Sigmoid colon (tissue), 7 donors: Measurements from ENCODE around the gene PRKCQ. TPM values are rescaled to one million over a fixed set of nuclear protein-coding genes. Genes with fewer than 3 reads are reported as not detected.
"Not testable (repeated sequence)": the region's sequence is repeated elsewhere in the genome, so short reads cannot be mapped to it uniquely, and the experiment has no call there.

Experiments used
- DNase-seq: peaks from one replicate; pipeline ENCODE4 v3.0.0-alpha.2; 2019
- H3K27ac ChIP-seq, 4 donors: fragments of 200-600 bp; sonication (generic); one replicate each; pipeline ENCODE4 v1.5.1; 2016 to 2019; ENCODE audit warnings: mild to moderate bottlenecking in 1 of 4
- H3K27me3 ChIP-seq, 3 donors: fragments of 200-600 bp; sonication (generic); one replicate each; pipeline ENCODE4 v1.5.1; 2019; ENCODE audit warnings: mild to moderate bottlenecking in 1 of 3
- H3K36me3 ChIP-seq, 4 donors: fragments of 200-600 bp; sonication (generic); one replicate each; pipeline ENCODE4 v1.5.1; 2016 to 2019
- H3K4me1 ChIP-seq, 4 donors: fragments of 200-600 bp; sonication (generic); one replicate each; pipeline ENCODE4 v1.5.1; 2017 to 2019
- H3K4me3 ChIP-seq, 4 donors: fragments of 200-600 bp; sonication (generic); one replicate each; pipeline ENCODE4 v1.5.1; 2017 to 2019; ENCODE audit warnings: mild to moderate bottlenecking in 2 of 4, moderate library complexity in 1 of 4
- H3K9me3 ChIP-seq, 4 donors: fragments of 200-600 bp in 3 of 4; sonication (generic) in 3 of 4; one replicate each; pipeline versions ENCODE4 v1.5.1 to v1.6.1; 2013 to 2019
- EP300 ChIP-seq, 4 donors: sonication (generic); formaldehyde crosslinking; IDR thresholded peaks; one replicate each; pipeline ENCODE4 v1.6.1; 2017; ENCODE audit warnings: antibody characterized with exemption in 4 of 4
- POLR2A ChIP-seq, 2 donors: fragments of 450-650 bp; IDR thresholded peaks; one replicate each; pipeline ENCODE4 v1.6.1; 2016; ENCODE audit warnings: antibody characterized with exemption in 2 of 2, mild to moderate bottlenecking in 2 of 2, moderate library complexity in 2 of 2
- POLR2AphosphoS5 ChIP-seq, 4 donors: sonication (generic); formaldehyde crosslinking; IDR thresholded peaks; one replicate each; pipeline ENCODE4 v1.6.1; 2017; ENCODE audit warnings: antibody characterized with exemption in 4 of 4
- WGBS, 2 donors: extraction: QIAGEN DNeasy Blood & Tissue Kit; methylation state at CpG; one replicate each; pipeline ENCODE4 v1.1.7; 2013; 5-methylcytosine and 5-hydroxymethylcytosine counted together
- intact Hi-C: fragments of 100-400 bp; cut with DNase I; formaldehyde crosslinking; loops from one replicate; pipeline ENCODE4 v1.15.1; 2023
- polyA plus RNA-seq, 3 donors: library from polyadenylated mRNA; stranded (reverse); fragments of 200-250 nt; gene quantifications; one replicate each; pipeline ENCODE4 v1.2.3, GENCODE V29; 2013
- total RNA-seq, 4 donors: library from RNA; depleted of rRNA; stranded (reverse); fragments of >200 nt; gene quantifications; one replicate each; pipeline ENCODE4 v1.1.0, GENCODE V29; 2016
- TF ChIP-seq, protein P1 (sequence below), 4 experiments: fragments of 450-650 bp in 3 of 4; fragments of 200-600 bp in 1 of 4; IDR thresholded peaks; one replicate each; pipeline ENCODE4 v1.5.1; 2016 to 2019; ENCODE audit warnings: antibody characterized with exemption in 4 of 4, mild to moderate bottlenecking in 3 of 4, moderate library complexity in 2 of 4
- donor health status: healthy with polysubstance abuse.
- donor health status: Bipolar disorder and iron deficiency.
- donor health status: healthy.

PRKCQ gene
- total and polyA plus RNA-seq, 7 donors: 0.23 to 3.0 (median 0.81) TPM

DNA sequence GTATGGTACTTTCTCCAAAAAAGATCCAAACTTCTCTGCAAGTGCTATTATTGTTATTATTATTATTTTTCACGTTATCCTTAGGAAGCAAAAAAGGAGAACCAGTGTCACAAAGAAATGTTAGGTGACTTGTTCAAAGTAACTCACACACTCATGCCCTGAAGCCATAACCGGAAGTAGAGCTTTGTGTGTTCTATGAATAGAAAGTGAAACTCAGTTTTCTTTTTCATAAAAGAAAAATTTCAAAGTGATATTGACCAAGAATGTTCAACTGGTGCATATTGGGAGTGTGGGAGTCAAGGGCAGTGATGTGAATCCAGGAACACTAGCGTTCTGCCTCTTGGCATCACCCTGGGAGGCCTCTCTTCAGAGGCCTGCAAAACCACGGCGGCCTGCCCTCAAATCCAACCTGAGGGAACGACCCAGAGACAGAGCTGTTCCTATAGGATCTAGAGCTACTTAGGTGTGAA, 106.1 kb downstream of the PRKCQ start:
- H3K4me1 ChIP-seq: no peaks in the 10 kb centered on the region
- no peaks in the 10 kb centered on the region for H3K36me3 ChIP-seq
- no peak overlapping the region for H3K27ac ChIP-seq
- DNase-seq: no peak
- no peaks in the 10 kb centered on the region for H3K27me3 ChIP-seq
- H3K4me3 ChIP-seq: no peak overlapping the region
- WGBS, 2 donors: 41 to 77% methylated on average over 6 of the region's 6 CpGs
- TF ChIP-seq, protein P1, sequence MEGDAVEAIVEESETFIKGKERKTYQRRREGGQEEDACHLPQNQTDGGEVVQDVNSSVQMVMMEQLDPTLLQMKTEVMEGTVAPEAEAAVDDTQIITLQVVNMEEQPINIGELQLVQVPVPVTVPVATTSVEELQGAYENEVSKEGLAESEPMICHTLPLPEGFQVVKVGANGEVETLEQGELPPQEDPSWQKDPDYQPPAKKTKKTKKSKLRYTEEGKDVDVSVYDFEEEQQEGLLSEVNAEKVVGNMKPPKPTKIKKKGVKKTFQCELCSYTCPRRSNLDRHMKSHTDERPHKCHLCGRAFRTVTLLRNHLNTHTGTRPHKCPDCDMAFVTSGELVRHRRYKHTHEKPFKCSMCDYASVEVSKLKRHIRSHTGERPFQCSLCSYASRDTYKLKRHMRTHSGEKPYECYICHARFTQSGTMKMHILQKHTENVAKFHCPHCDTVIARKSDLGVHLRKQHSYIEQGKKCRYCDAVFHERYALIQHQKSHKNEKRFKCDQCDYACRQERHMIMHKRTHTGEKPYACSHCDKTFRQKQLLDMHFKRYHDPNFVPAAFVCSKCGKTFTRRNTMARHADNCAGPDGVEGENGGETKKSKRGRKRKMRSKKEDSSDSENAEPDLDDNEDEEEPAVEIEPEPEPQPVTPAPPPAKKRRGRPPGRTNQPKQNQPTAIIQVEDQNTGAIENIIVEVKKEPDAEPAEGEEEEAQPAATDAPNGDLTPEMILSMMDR (IDR thresholded peaks at IDR 0.05): no peak
- TF ChIP-seq EP300 (IDR thresholded peaks at IDR 0.05) (no peak), POLR2A (IDR thresholded peaks at IDR 0.05) (no peak), POLR2AphosphoS5 (IDR thresholded peaks at IDR 0.05) (no peak)
- H3K9me3 ChIP-seq: no peaks in the 10 kb centered on the region
- intact Hi-C loops: no loop called here

DNA sequence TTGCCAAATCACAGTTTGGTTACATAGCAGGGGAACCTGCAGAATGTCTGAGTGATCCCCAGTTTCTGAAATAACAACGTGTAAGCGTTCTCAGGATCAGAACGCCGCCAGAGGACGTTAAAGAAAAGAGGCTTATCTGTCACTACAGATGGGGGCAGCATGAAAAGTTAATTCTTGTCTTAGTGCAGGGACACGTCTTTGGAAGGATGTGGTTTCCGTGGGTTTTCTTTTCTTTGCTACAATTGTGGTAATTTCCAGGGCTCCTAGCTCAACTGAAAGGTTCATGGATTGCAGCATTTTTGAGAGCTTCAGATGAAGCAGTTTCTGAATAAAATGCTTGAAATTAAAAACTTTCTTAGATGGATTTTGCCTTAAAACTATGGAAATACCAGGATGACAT, 106.6 kb downstream of the PRKCQ start:
- H3K36me3 ChIP-seq: no peaks in the 10 kb centered on the region
- no peaks in the 10 kb centered on the region for H3K4me1 ChIP-seq
- H3K4me3 ChIP-seq: no peak overlapping the region
- DNase-seq: no peak
- no peak overlapping the region for H3K27ac ChIP-seq
- TF ChIP-seq POLR2AphosphoS5 (IDR thresholded peaks at IDR 0.05): no peak
- H3K27me3 ChIP-seq: no peaks in the 10 kb centered on the region
- WGBS, 2 donors: 51 to 88% methylated on average over 7 of the region's 7 CpGs
- intact Hi-C loops: no loop called here
- no peaks in the 10 kb centered on the region for H3K9me3 ChIP-seq

DNA sequence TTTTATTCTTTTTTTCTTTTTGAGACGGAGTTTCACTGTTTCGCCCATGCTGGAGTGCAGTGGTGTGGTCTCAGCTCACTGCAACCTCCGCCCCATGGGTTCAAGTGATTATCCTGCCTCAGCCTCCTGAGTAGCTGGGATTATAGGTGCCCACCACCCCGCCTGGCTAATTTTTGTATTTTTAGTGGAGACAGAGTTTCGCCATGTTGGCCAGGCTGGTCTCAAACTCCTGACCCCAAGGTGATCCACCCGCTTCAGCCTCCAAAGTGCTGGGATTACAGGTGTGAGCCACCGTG, 107.4 kb downstream of the PRKCQ start:
- H3K27ac ChIP-seq, H3K4me1 ChIP-seq, DNase-seq, H3K36me3 ChIP-seq, H3K4me3 ChIP-seq, intact Hi-C loops, H3K27me3 ChIP-seq, H3K9me3 ChIP-seq: not testable (repeated sequence)
- 73 to 78% methylated on average over 7 of the region's 7 CpGs for WGBS, 2 donors

DNA sequence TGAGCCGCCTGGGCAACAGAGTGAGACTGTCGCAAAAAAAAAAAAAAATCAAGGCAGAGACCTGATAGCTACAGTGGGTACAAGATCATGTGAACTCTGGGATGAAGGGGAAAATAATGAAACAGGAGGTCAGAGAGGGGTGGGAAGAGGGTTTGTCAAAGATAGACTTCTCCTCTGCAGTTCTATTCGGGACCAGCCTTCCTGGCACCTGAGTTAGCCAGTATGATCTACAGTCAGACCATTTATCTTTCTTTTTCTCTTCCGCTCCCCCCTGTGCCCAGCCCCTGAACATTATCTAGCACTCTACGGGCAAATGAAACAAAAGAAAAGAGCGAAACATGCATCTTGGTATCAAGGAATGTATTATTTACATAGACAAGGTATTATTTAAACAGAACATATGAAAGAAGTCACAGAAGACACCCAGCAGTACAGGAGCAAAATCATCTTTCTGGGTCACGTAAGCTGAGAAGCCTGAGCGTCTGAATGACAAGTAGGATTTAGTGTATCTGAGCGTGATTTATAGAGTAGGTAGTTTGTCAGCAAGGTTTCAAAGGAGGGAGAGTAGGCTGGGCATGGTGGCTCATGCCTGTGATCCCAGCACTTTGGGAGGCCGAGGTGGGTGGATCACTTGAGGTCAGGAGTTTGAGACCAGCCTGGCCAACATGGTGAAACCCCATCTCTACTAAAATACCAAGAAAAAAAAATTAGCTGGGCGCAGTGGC, 109.0 kb downstream of the PRKCQ start:
- H3K4me1 ChIP-seq: no peaks in the 10 kb centered on the region
- peaks cover 0 to 7% (median 3%) of the 10 kb centered on the region in 3 donors for H3K27me3 ChIP-seq
- H3K36me3 ChIP-seq: no peaks in the 10 kb centered on the region
- DNase-seq: no peak
- H3K27ac ChIP-seq: no peak overlapping the region
- H3K4me3 ChIP-seq: no peak overlapping the region
- intact Hi-C loops: no loop called here
- TF ChIP-seq POLR2A (IDR thresholded peaks at IDR 0.05) (no peak), EP300 (IDR thresholded peaks at IDR 0.05) (no peak), POLR2AphosphoS5 (IDR thresholded peaks at IDR 0.05) (no peak)
- TF ChIP-seq, protein P1 (IDR thresholded peaks at IDR 0.05): no peak
- no peaks in the 10 kb centered on the region for H3K9me3 ChIP-seq
- 93 to 97% methylated on average over 11 of the region's 11 CpGs for WGBS, 2 donors

GRCh38 chr10:6469661-6470060, 110.4 kb downstream of the PRKCQ start:
- Histone ChIP-seq H3K9me3 (no peaks in the 10 kb centered on the region), H3K4me3 (no peak overlapping the region), H3K4me1 (no peaks in the 10 kb centered on the region), H3K36me3 (no peaks in the 10 kb centered on the region), H3K27me3 (peaks cover 0 to 7% (median 3%) of the 10 kb centered on the region in 3 donors), H3K27ac (no peak overlapping the region)
- intact Hi-C loops: no loop called here
- no peak for DNase-seq
- TF ChIP-seq, protein P1 (IDR thresholded peaks at IDR 0.05): no peak
- no peak for TF ChIP-seq POLR2A (IDR thresholded peaks at IDR 0.05)
- TF ChIP-seq EP300 (IDR thresholded peaks at IDR 0.05): no peak
- no peak for TF ChIP-seq POLR2AphosphoS5 (IDR thresholded peaks at IDR 0.05)
